ENCODE results near the gene MUC5B. TPM values are rescaled to one million over a fixed set of nuclear protein-coding genes. Genes with fewer than 3 reads are reported as not detected.
A peak's percentile ranks its signal among the peaks of the same experiment; 100 is the strongest.

MUC5B gene
- total and polyA plus RNA-seq, 5 donors, result under 0.01 TPM; not detected in 4

GRCh38 chr11:1275021-1275420 lies 52.2 kb downstream of the MUC5B start:
- DNase-seq (peak in 2 of 3 donors; percentile 32 to 52), ATAC-seq (no peak)
- Histone ChIP-seq H3K4me1 (ENCODE audit: control insufficient read depth, insufficient read depth, low read length) (no peaks in the 10 kb centered on the region), H3K27me3 (ENCODE audit: control insufficient read depth, insufficient read depth) (no peaks in the 10 kb centered on the region), H3K27ac (ENCODE audit: low read length) (no peak overlapping the region), H3K9me3 (ENCODE audit: control insufficient read depth, low read length) (no peaks in the 10 kb centered on the region), H3K4me3 (ENCODE audit: low read length) (no peak overlapping the region)
- intact Hi-C loops (cut with DNase I), result no loop called here
- 87% methylated on average over 18 of the region's 18 CpGs for WGBS

GRCh38 chr11:1276041-1276790 lies 53.4 kb downstream of the MUC5B start:
- H3K4me3 ChIP-seq (ENCODE audit: low read length), result no peak overlapping the region
- peak overlapping the region; percentile 18 for H3K27ac ChIP-seq (ENCODE audit: low read length)
- intact Hi-C loops (cut with DNase I), result no loop called here
- ATAC-seq (peak; percentile 70 to 73), DNase-seq (peak; percentile 56 to 82 (median 79))
- no peaks in the 10 kb centered on the region for H3K4me1 ChIP-seq (ENCODE audit: control insufficient read depth, insufficient read depth, low read length)
- H3K27me3 ChIP-seq (ENCODE audit: control insufficient read depth, insufficient read depth), result no peaks in the 10 kb centered on the region
- 64% methylated on average over 32 of the region's 32 CpGs for WGBS
- no peaks in the 10 kb centered on the region for H3K9me3 ChIP-seq (ENCODE audit: control insufficient read depth, low read length)

- ATAC-seq, result no peak
- no peak overlapping the region for H3K27ac ChIP-seq (ENCODE audit: low read length)
- H3K4me1 ChIP-seq (ENCODE audit: control insufficient read depth, insufficient read depth, low read length), result no peaks in the 10 kb centered on the region
- WGBS, result 91% methylated on average over 37 of the region's 37 CpGs
- peak in 2 of 3 donors; percentile 41 to 54 for DNase-seq
- no peaks in the 10 kb centered on the region for H3K9me3 ChIP-seq (ENCODE audit: control insufficient read depth, low read length)
- intact Hi-C loops (cut with DNase I), result no loop called here
- no peak overlapping the region for H3K4me3 ChIP-seq (ENCODE audit: low read length)
- H3K27me3 ChIP-seq (ENCODE audit: control insufficient read depth, insufficient read depth), result no peaks in the 10 kb centered on the region
Measured at GRCh38 chr11:1276866-1277615, 54.2 kb downstream of the MUC5B start.

DNA sequence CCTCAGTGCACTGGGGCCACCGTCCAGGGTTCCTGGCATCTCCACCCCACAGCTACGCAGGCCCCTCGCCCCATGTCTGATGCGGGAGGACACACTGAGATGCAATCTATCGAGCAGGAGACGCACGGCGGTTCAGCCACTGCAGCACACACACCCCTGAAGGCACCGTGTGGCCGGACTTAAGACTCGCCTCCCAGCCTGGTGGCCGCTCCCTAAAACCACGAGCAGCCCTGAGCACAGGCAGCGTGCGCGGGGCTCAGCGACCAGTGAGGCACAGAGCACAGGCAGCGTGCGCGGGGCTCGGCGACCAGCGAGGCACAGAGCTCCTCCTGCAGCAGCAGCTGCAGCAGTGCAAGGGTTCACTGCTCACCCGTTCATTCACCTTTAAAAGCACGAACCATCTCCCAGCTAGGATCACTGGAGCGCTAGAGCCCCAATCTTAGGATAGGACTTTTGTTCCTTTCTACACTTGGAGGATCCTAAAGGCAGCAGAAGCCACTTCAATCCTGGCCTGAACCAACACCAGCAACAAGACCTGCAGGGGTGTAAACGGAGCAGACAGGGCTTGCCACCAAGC lies 55.2 kb downstream of the MUC5B start:
- WGBS, result 95% methylated on average over 27 of the region's 27 CpGs
- Histone ChIP-seq H3K9me3 (ENCODE audit: control insufficient read depth, low read length) (no peaks in the 10 kb centered on the region), H3K27ac (ENCODE audit: low read length) (no peak overlapping the region), H3K4me3 (ENCODE audit: low read length) (no peak overlapping the region), H3K4me1 (ENCODE audit: control insufficient read depth, insufficient read depth, low read length) (no peaks in the 10 kb centered on the region), H3K27me3 (ENCODE audit: control insufficient read depth, insufficient read depth) (no peaks in the 10 kb centered on the region)
- DNase-seq, result peak in 2 of 3 donors; percentile 28 to 47
- intact Hi-C loops (cut with DNase I), result no loop called here
- no peak for ATAC-seq

GRCh38 chr11:1278766-1279673 lies 56.2 kb downstream of the MUC5B start:
- 93% methylated on average over 40 of the region's 40 CpGs for WGBS
- Histone ChIP-seq H3K27ac (ENCODE audit: low read length) (no peak overlapping the region), H3K27me3 (ENCODE audit: control insufficient read depth, insufficient read depth) (no peaks in the 10 kb centered on the region), H3K9me3 (ENCODE audit: control insufficient read depth, low read length) (no peaks in the 10 kb centered on the region), H3K4me1 (ENCODE audit: control insufficient read depth, insufficient read depth, low read length) (no peaks in the 10 kb centered on the region), H3K4me3 (ENCODE audit: low read length) (no peak overlapping the region)
- intact Hi-C loops (cut with DNase I), result no loop called here
- DNase-seq (peak; percentile 7 to 44 (median 40)), ATAC-seq (no peak)

- 95% methylated on average over 14 of the region's 14 CpGs for WGBS
Measured at GRCh38 chr11:1279674-1280055, 56.8 kb downstream of the MUC5B start.

GRCh38 chr11:1280116-1281035 lies 57.5 kb downstream of the MUC5B start:
- Histone ChIP-seq H3K4me1 (ENCODE audit: control insufficient read depth, insufficient read depth, low read length) (no peaks in the 10 kb centered on the region), H3K27ac (ENCODE audit: low read length) (no peak overlapping the region), H3K9me3 (ENCODE audit: control insufficient read depth, low read length) (no peaks in the 10 kb centered on the region), H3K27me3 (ENCODE audit: control insufficient read depth, insufficient read depth) (no peaks in the 10 kb centered on the region), H3K4me3 (ENCODE audit: low read length) (no peak overlapping the region)
- no peak for ATAC-seq
- 94% methylated on average over 46 of the region's 46 CpGs for WGBS
- intact Hi-C loops (cut with DNase I), result loop anchor here in 1 of 4 donors (10.0 kb wide), 1 partner anchor 856 kb away; no protein-coding TSS in a partner anchor
- DNase-seq, result peak in 1 of 3 donors; percentile 46

More at GRCh38 chr11:1279674-1280055, 56.8 kb downstream of the MUC5B start:
- no peak overlapping the region for H3K4me3 ChIP-seq (ENCODE audit: low read length)
- no peaks in the 10 kb centered on the region for H3K27me3 ChIP-seq (ENCODE audit: control insufficient read depth, insufficient read depth)
- no peak overlapping the region for H3K27ac ChIP-seq (ENCODE audit: low read length)
- ATAC-seq (no peak), DNase-seq (peak in 2 of 3 donors; percentile 4 to 44)
- intact Hi-C loops (cut with DNase I), result loop anchor here in 1 of 4 donors (10.0 kb wide), 1 partner anchor 855 kb away; no protein-coding TSS in a partner anchor
- no peaks in the 10 kb centered on the region for H3K9me3 ChIP-seq (ENCODE audit: control insufficient read depth, low read length)
- no peaks in the 10 kb centered on the region for H3K4me1 ChIP-seq (ENCODE audit: control insufficient read depth, insufficient read depth, low read length)

DNA sequence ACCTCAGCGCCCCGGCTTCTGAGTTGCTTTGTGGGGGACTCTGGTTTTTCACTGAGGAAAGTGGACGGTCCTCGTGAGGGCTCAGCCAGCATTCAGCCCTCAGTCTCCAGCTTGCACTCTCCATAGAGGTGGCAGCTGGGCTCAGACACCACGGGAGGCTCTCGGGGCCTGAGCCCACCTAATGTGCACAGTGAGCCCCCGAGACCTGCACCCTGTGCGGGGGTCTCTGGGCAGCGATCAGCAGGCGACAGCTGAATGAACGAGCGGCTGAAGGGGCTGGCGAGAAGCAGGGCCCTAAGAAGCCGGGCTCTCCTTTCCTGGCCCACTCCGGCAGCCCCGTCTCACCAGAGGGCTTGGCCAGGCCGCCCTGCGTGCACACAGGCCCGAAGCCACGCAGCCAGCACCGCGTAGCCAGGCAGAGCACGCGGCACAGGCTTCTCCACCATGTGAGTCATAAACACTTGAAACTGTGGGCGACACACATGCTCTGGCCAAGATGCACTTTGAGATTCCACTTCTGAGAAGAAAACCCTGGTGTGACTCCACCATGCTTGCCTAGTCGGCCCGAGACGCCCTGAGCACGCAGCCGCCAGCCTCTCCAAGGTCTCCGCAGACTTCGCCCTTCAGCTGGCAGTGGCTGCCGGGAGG lies 58.6 kb downstream of the MUC5B start:
- ATAC-seq, result no peak
- Histone ChIP-seq H3K27me3 (ENCODE audit: control insufficient read depth, insufficient read depth) (no peaks in the 10 kb centered on the region), H3K4me3 (ENCODE audit: low read length) (no peak overlapping the region), H3K4me1 (ENCODE audit: control insufficient read depth, insufficient read depth, low read length) (no peaks in the 10 kb centered on the region), H3K9me3 (ENCODE audit: control insufficient read depth, low read length) (no peaks in the 10 kb centered on the region), H3K27ac (ENCODE audit: low read length) (no peak overlapping the region)
- 90% methylated on average over 33 of the region's 33 CpGs for WGBS
- intact Hi-C loops (cut with DNase I), result loop anchor here in 1 of 4 donors (10.0 kb wide), 1 partner anchor 857 kb away; no protein-coding TSS in a partner anchor
- DNase-seq, result peak; percentile 9 to 32 (median 24)

DNA sequence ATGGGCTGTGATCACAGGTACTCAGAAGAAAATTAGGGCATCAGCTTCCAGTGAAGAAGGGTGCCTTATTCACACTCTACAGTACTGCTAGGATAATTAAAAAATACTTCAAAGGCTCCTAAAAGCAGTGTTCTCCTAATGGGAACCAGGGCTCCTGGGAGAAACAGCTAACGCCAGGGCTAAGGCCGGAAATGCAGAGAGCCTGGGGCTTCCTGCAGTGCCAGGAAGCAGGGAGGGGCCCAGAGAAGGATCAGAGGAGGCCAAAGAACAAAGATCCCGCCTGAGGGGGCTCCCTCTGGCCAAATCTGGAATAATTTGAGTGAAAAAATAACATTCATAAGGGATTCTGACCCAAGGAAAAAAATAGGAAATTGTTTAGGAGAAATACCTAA lies 59.1 kb downstream of the MUC5B start:
- H3K27ac ChIP-seq (ENCODE audit: low read length), result no peak overlapping the region
- ATAC-seq (peak in 1 of 2 donors; percentile 70), DNase-seq (peak in 2 of 3 donors; percentile 41 to 62)
- H3K27me3 ChIP-seq (ENCODE audit: control insufficient read depth, insufficient read depth), result no peaks in the 10 kb centered on the region
- H3K4me1 ChIP-seq (ENCODE audit: control insufficient read depth, insufficient read depth, low read length), result no peaks in the 10 kb centered on the region
- 37% methylated on average over 3 of the region's 3 CpGs for WGBS
- intact Hi-C loops (cut with DNase I), result loop anchor here in 1 of 4 donors (10.0 kb wide), 1 partner anchor 857 kb away; no protein-coding TSS in a partner anchor
- no peaks in the 10 kb centered on the region for H3K9me3 ChIP-seq (ENCODE audit: control insufficient read depth, low read length)
- H3K4me3 ChIP-seq (ENCODE audit: low read length), result no peak overlapping the region

All from right cardiac atrium (tissue), 5 donors.